Naive thymus-derived CD4-positive, alpha-beta T cell (primary cell): ENCODE measurements around the gene TRAPPC13. TPM values are rescaled to one million over a fixed set of nuclear protein-coding genes. Genes with fewer than 3 reads are reported as not detected.
"Not testable (repeated sequence)": the region's sequence is repeated elsewhere in the genome, so short reads cannot be mapped to it uniquely, and the experiment has no call there.

Source experiments
- ATAC-seq: fragments of 150-1000 bp; cut with Tn5 transposase; 2 replicates; pipeline ENCODE4 v1.10.0; 2021; ENCODE audit warnings: mild to moderate bottlenecking, moderate library complexity
- CTCF ChIA-PET: fragments of 350-600 bp; sonication (Branson Sonifier 250); formaldehyde crosslinking; loops from one replicate; lab custom pipeline; 2021; ENCODE audit warnings: antibody characterized with exemption; lab: Charles Lee
- POLR2A ChIA-PET: fragments of 350-600 bp; sonication (Branson Sonifier 250); formaldehyde crosslinking; loops from one replicate; lab custom pipeline; 2021; ENCODE audit warnings: antibody characterized with exemption, inconsistent platforms; lab: Charles Lee
- DNase-seq, 9 donors: peaks; one replicate each; pipeline versions ENCODE4 v3.0.0 to v3.0.0-alpha.2; 2020 to 2022; ENCODE audit warnings: mixed read lengths in 1 of 9
- H3K27ac ChIP-seq: one replicate; pipeline ENCODE4 v1.7.0; 2013; ENCODE audit warnings: mild to moderate bottlenecking, low read depth, low read length, moderate library complexity
- H3K27me3 ChIP-seq, 2 donors: one replicate each; pipeline ENCODE4 v1.7.0; 2013; ENCODE audit warnings: low read length in 2 of 2, mild to moderate bottlenecking in 2 of 2, moderate library complexity in 2 of 2; ENCODE audit not compliant: control insufficient read depth in 2 of 2, insufficient read depth in 2 of 2
- H3K36me3 ChIP-seq, 3 experiments: 1 replicate in 2 of 3; 2 replicates in 1 of 3; pipeline ENCODE4 v1.7.0; 2013; ENCODE audit warnings: low read length in 3 of 3, mild to moderate bottlenecking in 3 of 3, moderate library complexity in 1 of 3; ENCODE audit not compliant: insufficient read depth in 3 of 3, control insufficient read depth in 2 of 3
- H3K4me1 ChIP-seq, 2 donors: one replicate each; pipeline ENCODE4 v1.7.0; 2013; ENCODE audit warnings: low read length in 2 of 2, mild to moderate bottlenecking in 2 of 2, moderate library complexity in 1 of 2; ENCODE audit not compliant: control insufficient read depth in 2 of 2, insufficient read depth in 2 of 2
- H3K4me3 ChIP-seq: 2 replicates; pipeline ENCODE4 v1.7.0; 2013; ENCODE audit warnings: mild to moderate bottlenecking, low read length
- H3K9me3 ChIP-seq, 3 experiments: 1 replicate in 2 of 3; 2 replicates in 1 of 3; pipeline ENCODE4 v1.7.0; 2013; ENCODE audit warnings: low read length in 3 of 3; ENCODE audit not compliant: control insufficient read depth in 2 of 3
- H3K27ac Mint-ChIP-seq, 9 donors: one replicate each; pipeline ENCODE4 v1.8.0; 2020 to 2022; ENCODE audit warnings: mixed read lengths in 9 of 9, mild to moderate bottlenecking in 8 of 9, moderate library complexity in 5 of 9, inconsistent platforms in 2 of 9
- H3K27me3 Mint-ChIP-seq, 5 donors: one replicate each; pipeline ENCODE4 v1.8.0; 2021 to 2022; ENCODE audit warnings: mixed read lengths in 5 of 5, mild to moderate bottlenecking in 1 of 5
- H3K36me3 Mint-ChIP-seq, 5 donors: one replicate each; pipeline ENCODE4 v1.8.0; 2020 to 2022; ENCODE audit warnings: mixed read lengths in 5 of 5, mild to moderate bottlenecking in 3 of 5, inconsistent platforms in 1 of 5
- H3K4me1 Mint-ChIP-seq, 7 donors: one replicate each; pipeline ENCODE4 v1.8.0; 2020 to 2022; ENCODE audit warnings: mixed read lengths in 7 of 7, mild to moderate bottlenecking in 3 of 7, inconsistent platforms in 1 of 7
- H3K4me3 Mint-ChIP-seq, 10 donors: one replicate each; pipeline ENCODE4 v1.8.0; 2020 to 2022; ENCODE audit warnings: mild to moderate bottlenecking in 10 of 10, mixed read lengths in 10 of 10, moderate library complexity in 6 of 10, inconsistent platforms in 2 of 10
- H3K9me3 Mint-ChIP-seq, 11 donors: one replicate each; pipeline ENCODE4 v1.8.0; 2020 to 2022; ENCODE audit warnings: mixed read lengths in 11 of 11, mild to moderate bottlenecking in 4 of 11, inconsistent platforms in 1 of 11, moderate library complexity in 1 of 11
- intact Hi-C, 2 donors: fragments of 100-400 bp; cut with micrococcal nuclease; formaldehyde crosslinking; loops; one replicate each; pipeline ENCODE4 v1.15.1; 2023
- polyA plus RNA-seq, 2 donors: library from polyadenylated mRNA; unstranded; fragments of 300-500 nt; fragmentation: Illumina TruSeq; gene quantifications; one replicate each; pipeline ENCODE4 v1.2.3, GENCODE V29; 2021
- total RNA-seq, 6 experiments: library from RNA in 5 of 6; stranded (reverse) in 5 of 6; gene quantifications; 1 replicate in 5 of 6; 2 replicates in 1 of 6; pipeline ENCODE4 v1.2.3 and lab custom pipeline; 2021 to 2026

The TRAPPC13 gene
- total and polyA plus RNA-seq, 7 experiments from 2014 or later, result 18.2 to 23.1 (median 19.8) TPM

DNA sequence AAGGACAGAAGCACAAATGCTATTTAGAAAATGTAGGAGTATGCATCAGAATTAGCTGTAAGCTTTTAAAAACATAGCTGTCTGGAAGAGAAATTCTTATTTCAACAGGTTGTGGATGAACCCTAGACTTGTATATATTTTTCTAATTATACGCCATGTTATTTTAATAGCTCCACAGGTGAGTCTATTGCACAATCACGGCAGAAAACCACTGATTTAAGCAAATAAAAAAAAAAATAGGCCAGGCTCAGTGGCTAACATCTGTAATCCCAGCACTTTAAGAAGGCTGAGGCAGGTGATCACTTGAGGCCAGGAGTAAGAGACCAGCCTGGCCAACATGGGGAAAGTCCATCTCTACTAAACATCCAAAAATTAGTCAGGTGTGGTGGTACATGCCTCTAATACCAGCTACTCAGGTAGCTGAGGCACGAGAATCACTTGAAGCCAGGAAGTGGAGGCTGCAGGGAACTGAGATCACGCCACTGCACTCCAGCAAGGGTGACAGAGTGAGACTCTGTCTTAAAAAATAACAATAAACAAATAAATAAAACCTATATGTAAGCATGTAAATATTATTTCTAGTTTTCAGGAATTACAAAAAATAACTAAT, 12.4 kb upstream of the TRAPPC13 start:
- DNase-seq (no peak), ATAC-seq (no peak)
- no peaks in the 10 kb centered on the region for H3K27me3 Mint-ChIP-seq
- H3K9me3 Mint-ChIP-seq, result no peaks in the 10 kb centered on the region
- no peaks in the 10 kb centered on the region for H3K9me3 ChIP-seq
- CTCF ChIA-PET, result no interaction called here
- H3K27ac Mint-ChIP-seq, result no peak overlapping the region
- H3K36me3 ChIP-seq, result peaks cover 21 to 65% (median 28%) of the 10 kb centered on the region in 3 experiments
- intact Hi-C loops, result no loop called here
- H3K4me3 ChIP-seq, result no peak overlapping the region
- H3K27me3 ChIP-seq, result no peaks in the 10 kb centered on the region
- POLR2A ChIA-PET, result interaction anchor here (1.2 kb wide), 1 partner anchor 12 kb away, joined by 8 read pairs; the partner anchor contains the start of gene TRIM23
- peaks cover 0 to 38% (median 16%) of the 10 kb centered on the region in 7 donors for H3K4me1 Mint-ChIP-seq
- H3K4me3 Mint-ChIP-seq, result no peak overlapping the region
- no peaks in the 10 kb centered on the region for H3K4me1 ChIP-seq
- no peak overlapping the region for H3K27ac ChIP-seq
- peaks cover 19 to 54% (median 37%) of the 10 kb centered on the region in 5 donors for H3K36me3 Mint-ChIP-seq

DNA sequence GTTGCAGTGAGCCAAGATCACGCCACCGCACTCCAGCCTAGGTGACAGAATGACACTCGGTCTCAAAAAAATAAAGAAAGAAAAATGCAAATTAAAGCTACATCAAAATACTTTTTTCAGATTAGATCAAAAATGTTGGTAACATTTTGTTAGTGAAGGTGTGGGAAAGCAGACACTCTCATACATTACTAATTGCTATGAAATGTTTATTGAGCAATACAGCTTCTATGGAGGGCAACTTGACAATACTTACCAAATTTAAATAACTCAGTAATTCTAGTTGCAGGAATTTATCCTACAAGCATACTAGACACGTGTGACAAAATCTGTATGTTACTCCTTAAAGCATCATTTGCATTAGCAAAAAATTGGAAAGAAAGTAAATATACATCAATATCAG, 4.8 kb upstream of the TRAPPC13 start:
- H3K27me3 Mint-ChIP-seq, result peaks cover 0 to 3% (median 0%) of the 10 kb centered on the region in 5 donors
- H3K27ac Mint-ChIP-seq, result no peak overlapping the region
- H3K4me1 Mint-ChIP-seq, result peaks cover 12 to 68% (median 43%) of the 10 kb centered on the region in 7 donors
- CTCF ChIA-PET, result interaction anchor here (1.2 kb wide), 1 partner anchor 12 kb away, joined by 4 read pairs; no protein-coding TSS in a partner anchor
- peaks cover 10 to 14% of the 10 kb centered on the region in 2 donors for H3K4me1 ChIP-seq
- H3K27ac ChIP-seq, result no peak overlapping the region
- DNase-seq (no peak), ATAC-seq (no peak)
- no peaks in the 10 kb centered on the region for H3K9me3 ChIP-seq
- peaks cover 0 to 13% (median 9%) of the 10 kb centered on the region in 3 experiments for H3K36me3 ChIP-seq
- no peak overlapping the region for H3K4me3 ChIP-seq
- POLR2A ChIA-PET, result no interaction called here
- H3K27me3 ChIP-seq, result no peaks in the 10 kb centered on the region
- H3K4me3 Mint-ChIP-seq, result no peak overlapping the region
- intact Hi-C loops, result loop anchor here in 1 of 2 donors (10.0 kb wide), 2 partner anchors 1385 to 1585 kb away; no protein-coding TSS in a partner anchor
- H3K9me3 Mint-ChIP-seq, result peaks cover 0 to 7% (median 0%) of the 10 kb centered on the region in 11 donors
- peaks cover 0 to 18% (median 3%) of the 10 kb centered on the region in 5 donors for H3K36me3 Mint-ChIP-seq

DNA sequence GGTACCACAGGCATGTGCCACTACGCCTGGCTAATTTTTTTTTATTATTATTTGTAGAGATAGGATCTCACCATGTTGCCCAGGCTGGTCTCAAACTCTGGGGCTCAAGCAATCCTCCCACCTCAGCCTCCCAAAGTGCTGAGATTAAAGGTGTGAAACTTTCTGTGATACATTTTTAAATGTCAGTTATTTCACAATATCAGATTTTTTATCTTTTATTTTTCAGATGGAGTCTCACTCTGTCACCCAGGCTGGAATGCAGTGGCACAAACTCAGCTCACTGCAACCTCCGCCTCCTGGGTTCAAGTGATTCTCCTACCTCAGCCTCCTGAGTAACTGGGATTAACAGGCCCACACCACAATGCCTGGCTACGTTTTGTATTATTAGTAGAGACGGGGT, 2.9 kb upstream of the TRAPPC13 start:
- intact Hi-C loops, result loop anchor here in 1 of 2 donors (10.0 kb wide), 2 partner anchors 1383 to 1583 kb away; no protein-coding TSS in a partner anchor
- H3K27me3 ChIP-seq, POLR2A ChIA-PET, H3K9me3 Mint-ChIP-seq, H3K36me3 ChIP-seq, CTCF ChIA-PET, H3K27me3 Mint-ChIP-seq, H3K36me3 Mint-ChIP-seq, H3K4me3 ChIP-seq, H3K27ac ChIP-seq, ATAC-seq, DNase-seq, H3K9me3 ChIP-seq: not testable (repeated sequence)
- Mint-ChIP-seq H3K4me3 (peak overlapping the region in 8 of 10 donors; percentile 25 to 100 (median 98)), H3K4me1 (peaks cover 16 to 74% (median 57%) of the 10 kb centered on the region in 7 donors), H3K27ac (peak overlapping the region in 2 of 9 donors; percentile 19 to 59)
- peaks cover 20% of the 10 kb centered on the region in 2 donors for H3K4me1 ChIP-seq

DNA sequence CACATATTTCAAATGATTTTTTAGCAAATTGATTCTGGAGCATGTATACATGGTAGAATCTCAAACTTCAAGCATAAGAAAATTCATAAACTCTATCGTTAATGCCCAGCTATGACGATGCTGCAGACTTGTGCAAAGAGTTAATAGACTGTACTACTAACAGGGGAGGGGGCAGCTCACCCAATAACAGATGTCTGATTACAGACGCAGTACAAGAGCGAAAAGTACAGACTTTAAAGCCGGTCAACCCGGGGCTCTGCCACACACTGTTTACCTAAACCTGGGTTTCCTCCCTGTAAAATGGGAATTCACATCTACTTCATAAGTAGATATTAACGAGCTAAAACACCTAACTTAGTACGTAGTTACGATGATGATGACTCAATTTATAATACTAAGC, 1.3 kb upstream of the TRAPPC13 start:
- Histone ChIP-seq H3K27me3 (no peaks in the 10 kb centered on the region), H3K36me3 (no peaks in the 10 kb centered on the region), H3K4me1 (peaks cover 20% of the 10 kb centered on the region in 2 donors), H3K4me3 (peak overlapping the region; percentile 75), H3K9me3 (no peaks in the 10 kb centered on the region), H3K27ac (peak overlapping the region; percentile 92)
- H3K27ac Mint-ChIP-seq, result peak overlapping the region; percentile 97 to 100 (median 98)
- POLR2A ChIA-PET, result interaction anchor here (0.6 to 1.9 kb wide), 15 partner anchors 10 to 855 kb away, joined by 3 to 22 read pairs (median 4); partner anchors contain the start of genes CENPK, CWC27, ERBIN and NLN
- peaks cover 0 to 5% (median 2%) of the 10 kb centered on the region in 5 donors for H3K36me3 Mint-ChIP-seq
- peaks cover 0 to 3% (median 0%) of the 10 kb centered on the region in 5 donors for H3K27me3 Mint-ChIP-seq
- H3K4me3 Mint-ChIP-seq, result peak overlapping the region; percentile 93 to 100 (median 98)
- CTCF ChIA-PET, result no interaction called here
- intact Hi-C loops, result loop anchor here in 1 of 2 donors (10.0 kb wide), 2 partner anchors 1381 to 1581 kb away; no protein-coding TSS in a partner anchor
- no peak for ATAC-seq
- DNase-seq, result peak in 1 of 9 donors; percentile 1
- peaks cover 0 to 7% (median 0%) of the 10 kb centered on the region in 11 donors for H3K9me3 Mint-ChIP-seq
- H3K4me1 Mint-ChIP-seq, result peaks cover 13 to 76% (median 59%) of the 10 kb centered on the region in 7 donors

DNA sequence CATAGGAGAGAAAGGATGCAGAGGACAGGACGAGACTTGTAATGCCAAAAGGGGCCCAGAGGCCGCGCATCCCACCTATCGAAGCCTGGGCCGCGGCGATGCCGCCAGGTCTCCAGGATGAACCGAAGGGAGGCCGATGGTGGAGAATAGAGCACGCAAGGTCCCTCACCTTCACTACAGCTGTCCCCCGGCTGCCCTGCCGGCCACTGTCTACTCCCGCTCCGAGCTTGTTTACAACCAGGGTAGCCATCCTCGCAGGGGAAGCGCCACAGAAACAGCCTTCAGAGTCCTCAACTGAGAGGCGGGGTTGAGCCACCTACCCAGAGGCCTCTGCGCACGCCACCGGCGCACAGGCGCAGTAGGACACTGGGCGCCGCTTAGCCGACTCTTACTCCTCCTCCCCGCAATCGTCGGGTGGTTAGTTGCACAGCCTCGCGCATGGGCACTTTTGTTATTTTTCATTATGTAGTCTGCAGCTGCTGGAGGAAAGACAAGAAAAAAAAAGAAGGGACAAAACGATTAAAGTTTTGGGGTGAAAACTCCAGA, 729 bp upstream of the TRAPPC13 start, which contains the start of gene TRIM23:
Gene TRIM23 (minus strand): TSS at position 309 of the 546 bp plus-strand sequence. CDS start 59 bp downstream, at position 250.
- peaks cover 0 to 2% (median under 1%) of the 10 kb centered on the region in 5 donors for H3K36me3 Mint-ChIP-seq
- intact Hi-C loops, result loop anchor here (1.0 to 10.0 kb wide), 13 partner anchors 61 to 1581 kb away; partner anchors contain the start of genes CENPK (in 2 of the 2), CWC27 (in 2 of the 2), NLN (in 2 of the 2) and PPWD1 (in 2 of the 2)
- peaks cover 11 to 70% (median 53%) of the 10 kb centered on the region in 7 donors for H3K4me1 Mint-ChIP-seq

DNA sequence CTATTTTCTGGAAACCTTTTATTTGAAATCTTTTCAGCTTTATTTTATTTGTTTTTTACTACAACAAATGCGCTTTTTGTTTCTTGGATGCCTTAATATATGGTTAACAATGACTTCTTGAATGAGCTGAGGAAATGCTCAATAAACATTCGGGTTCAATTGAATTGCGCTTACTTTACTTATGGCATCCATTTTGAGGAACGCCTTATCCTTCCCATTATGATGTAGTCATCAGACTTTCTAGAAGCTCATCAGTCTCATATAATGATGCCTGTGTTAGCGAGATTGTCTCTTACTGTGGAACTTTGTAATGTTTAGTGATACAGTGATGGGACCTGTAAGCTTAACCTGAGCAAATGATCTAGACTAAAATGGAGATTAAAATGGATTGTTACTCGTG, 916 bp downstream of the TRAPPC13 start:
- H3K36me3 Mint-ChIP-seq, result peaks cover 2 to 5% (median 5%) of the 10 kb centered on the region in 5 donors
- Histone ChIP-seq H3K27me3 (no peaks in the 10 kb centered on the region), H3K27ac (peak overlapping the region; percentile 92), H3K4me1 (peaks cover 20% of the 10 kb centered on the region in 2 donors), H3K4me3 (peak overlapping the region; percentile 75), H3K9me3 (no peaks in the 10 kb centered on the region), H3K36me3 (peaks cover 0 to 6% (median 0%) of the 10 kb centered on the region in 3 experiments)
- peaks cover 0 to 3% (median 0%) of the 10 kb centered on the region in 5 donors for H3K27me3 Mint-ChIP-seq
- peaks cover 14 to 69% (median 49%) of the 10 kb centered on the region in 7 donors for H3K4me1 Mint-ChIP-seq
- ATAC-seq (no peak), DNase-seq (no peak)
- peak overlapping the region; percentile 59 to 100 (median 98) for H3K4me3 Mint-ChIP-seq
- intact Hi-C loops, result loop anchor here (2.0 to 10.0 kb wide), 5 partner anchors 145 to 1579 kb away; partner anchors contain the start of gene ADAMTS6 (in 1 of the 2)
- ChIA-PET CTCF (interaction anchor here (1.5 kb wide), 1 partner anchor 94 kb away, joined by 4 read pairs; no protein-coding TSS in a partner anchor), POLR2A (interaction anchor here (0.7 to 1.4 kb wide), 11 partner anchors 36 to 857 kb away, joined by 3 to 9 read pairs (median 3); partner anchors contain the start of genes CENPK, CWC27, ERBIN and NLN)
- H3K9me3 Mint-ChIP-seq, result peaks cover 0 to 7% (median 0%) of the 10 kb centered on the region in 11 donors
- peak overlapping the region; percentile 49 to 100 (median 97) for H3K27ac Mint-ChIP-seq

More for the DNA sequence above, 729 bp upstream of the TRAPPC13 start, which contains the start of gene TRIM23:
- Histone ChIP-seq H3K27me3 (no peaks in the 10 kb centered on the region), H3K4me3 (peak within 1 kb of the TSS; percentile 75), H3K9me3 (no peaks in the 10 kb centered on the region), H3K4me1 (peaks cover 20% of the 10 kb centered on the region in 2 donors), H3K27ac (peak within 1 kb of the TSS; percentile 92), H3K36me3 (no peaks in the 10 kb centered on the region)
- Mint-ChIP-seq H3K27me3 (peaks cover 0 to 3% (median 0%) of the 10 kb centered on the region in 5 donors), H3K27ac (peak within 1 kb of the TSS; percentile 97 to 100 (median 98)), H3K4me3 (peak within 1 kb of the TSS; percentile 93 to 100 (median 98)), H3K9me3 (peaks cover 0 to 7% (median 0%) of the 10 kb centered on the region in 11 donors)
- POLR2A ChIA-PET, result interaction anchor here (0.6 to 1.9 kb wide), 16 partner anchors 10 to 855 kb away, joined by 3 to 22 read pairs (median 4); partner anchors contain the start of genes CENPK, CWC27, ERBIN and NLN
- peak in 8 of 9 donors; percentile 82 to 95 (median 93) for DNase-seq
- CTCF ChIA-PET, result no interaction called here
- ATAC-seq, result peak; percentile 96
